A549 (cell line): Measurements from ENCODE around the gene PPP4R1. TPM values are rescaled to one million over a fixed set of nuclear protein-coding genes. Genes with fewer than 3 reads are reported as not detected.

Experiments used
- ATAC-seq, 2 experiments: fragments of 200-7000 bp in 1 of 2; fragments of >200 bp in 1 of 2; cut with Nextera tagmentation in 1 of 2; cut with Tn5 transposase in 1 of 2; 3 replicates each; pipeline versions ENCODE4 v1.8.0 to v1.9.1; 2018 to 2020; ENCODE audit warnings: mild to moderate bottlenecking in 1 of 2, moderate library complexity in 1 of 2
- CTCF ChIA-PET: fragments of 300-600 bp; sonication (Branson Sonifier 250); formaldehyde crosslinking; extraction: SDS; loops from one replicate; lab custom pipeline; 2021; ENCODE audit warnings: antibody characterized with exemption, inconsistent platforms; lab: Yijun Ruan, JAX
- POLR2A ChIA-PET: fragments of 350-600 bp; formaldehyde crosslinking; extraction: SDS; loops from one replicate; lab custom pipeline; 2021; ENCODE audit warnings: antibody characterized with exemption, inconsistent platforms; lab: Yijun Ruan, JAX
- DNase-seq, 2 experiments: peaks; one replicate each; pipeline versions ENCODE4 v3.0.0 to v3.0.0-alpha.2; 2011 to 2016; ENCODE audit warnings: low read depth in 1 of 2, low spot score in 1 of 2
- FAIRE-seq: peaks from 2 replicates; lab custom pipeline; 2011; peaks lifted over from hg19 to GRCh38; lab: Jason Lieb, UNC
- H3K27ac ChIP-seq, 2 experiments: fragments of >200 bp; sonication (Bioruptor Twin); formaldehyde crosslinking; 3 replicates each; pipeline ENCODE4 v1.5.1; 2016 to 2017
- H3K4me1 ChIP-seq: fragments of >200 bp; sonication (Bioruptor Twin); formaldehyde crosslinking; 3 replicates; pipeline ENCODE4 v1.6.1; 2016
- H3K4me2 ChIP-seq: fragments of >200 bp; sonication (Bioruptor Twin); formaldehyde crosslinking; 3 replicates; pipeline ENCODE4 v1.6.1; 2016
- H3K4me3 ChIP-seq: fragments of >200 bp; sonication (Bioruptor Twin); formaldehyde crosslinking; 3 replicates; pipeline ENCODE4 v1.5.1; 2016
- H3K9me3 ChIP-seq: fragments of >200 bp; sonication (Bioruptor Twin); formaldehyde crosslinking; 3 replicates; pipeline ENCODE4 v1.6.1; 2016
- CBX8 ChIP-seq: fragments of 200-600 bp; sonication (generic); IDR thresholded peaks from 2 replicates; pipeline ENCODE4 v1.6.1; 2016
- EHF ChIP-seq: fragments of 250-450 bp; sonication (Bioruptor Pico); IDR thresholded peaks from 2 replicates; pipeline ENCODE4 v1.5.0; 2020; ENCODE audit warnings: mild to moderate bottlenecking
- EHMT2 ChIP-seq: fragments of 200-600 bp; sonication (generic); IDR thresholded peaks from 2 replicates; pipeline ENCODE4 v1.6.1; 2016; ENCODE audit warnings: antibody characterized with exemption, low read depth, mild to moderate bottlenecking, moderate library complexity
- FOXS1 ChIP-seq: fragments of 250-450 bp; sonication (Bioruptor Pico); IDR thresholded peaks from 2 replicates; pipeline ENCODE4 v1.5.0; 2020; ENCODE audit warnings: mild to moderate bottlenecking, moderate library complexity
- HOXA7 ChIP-seq: fragments of 250-450 bp; sonication (Bioruptor Pico); IDR thresholded peaks from 2 replicates; pipeline ENCODE4 v1.5.0; 2020; ENCODE audit warnings: mild to moderate bottlenecking, moderate library complexity
- JUNB ChIP-seq: fragments of >200 bp; sonication (Bioruptor Twin); formaldehyde crosslinking; IDR thresholded peaks from 2 replicates; pipeline ENCODE4 v1.6.1; 2016
- MAFK ChIP-seq: fragments of 450-650 bp; IDR thresholded peaks from 2 replicates; pipeline ENCODE4 v1.6.1; 2014; ENCODE audit not compliant: partially characterized antibody
- POLR2AphosphoS2 ChIP-seq: conservative IDR thresholded peaks from 2 replicates; pipeline ENCODE4 v1.6.1; 2012; ENCODE audit warnings: low read length, improper control_type of control experiment, inconsistent platforms
- RAD21 ChIP-seq, 2 experiments: fragments of >200 bp in 1 of 2; sonication (Bioruptor Twin) in 1 of 2; formaldehyde crosslinking in 1 of 2; IDR thresholded peaks in 1 of 2; conservative IDR thresholded peaks in 1 of 2; 2 replicates in 1 of 2; 3 replicates in 1 of 2; pipeline ENCODE4 v1.6.1; 2012 to 2018; ENCODE audit warnings: inconsistent platforms in 1 of 2
- RCOR1 ChIP-seq: fragments of 150-350 bp; IDR thresholded peaks from 2 replicates; pipeline ENCODE4 v1.6.1; 2014; ENCODE audit warnings: antibody characterized with exemption, low read length, low read depth
- REST ChIP-seq: fragments of 200-600 bp; sonication (generic); IDR thresholded peaks from 2 replicates; pipeline ENCODE4 v1.6.1; 2016; ENCODE audit warnings: antibody characterized with exemption, mild to moderate bottlenecking, moderate library complexity
- RNF2 ChIP-seq: fragments of 200-600 bp; sonication (generic); IDR thresholded peaks from 2 replicates; pipeline ENCODE4 v1.6.1; 2016; ENCODE audit warnings: low read depth, mild to moderate bottlenecking, antibody characterized with exemption, moderate library complexity, borderline replicate concordance
- SMC3 ChIP-seq: fragments of >200 bp; sonication (Bioruptor Twin); formaldehyde crosslinking; IDR thresholded peaks from 3 replicates; pipeline ENCODE4 v1.6.1; 2018; ENCODE audit warnings: inconsistent platforms
- ZFP36 ChIP-seq: fragments of 450-650 bp; IDR thresholded peaks from 2 replicates; pipeline ENCODE4 v1.6.1; 2014; ENCODE audit warnings: borderline replicate concordance; ENCODE audit not compliant: partially characterized antibody
- WGBS: methylation state at CpG from one replicate; pipeline ENCODE4 v1.1.6; 2017; ENCODE audit errors: missing lambda C conversion rate; 5-methylcytosine and 5-hydroxymethylcytosine counted together
- polyA plus RNA-seq, 4 experiments: library from polyadenylated mRNA; depleted of rRNA in 3 of 4; stranded (reverse); fragments of >200 nt; fragmentation: RNase III in 1 of 4; extraction: RNeasy Plus Mini Kit Qiagen cat#74134 plus additional on column Dnase treatment in 1 of 4; gene quantifications; 2 replicates in 3 of 4; 3 replicates in 1 of 4; pipeline ENCODE4 v1.2.3, GENCODE V29; 2011 to 2017
- TF ChIP-seq, protein P1 (sequence below): IDR thresholded peaks from 2 replicates; pipeline ENCODE4 v1.6.1; 2012
- TF ChIP-seq, protein P2 (sequence below): fragments of >200 bp; sonication (Bioruptor Twin); formaldehyde crosslinking; IDR thresholded peaks from 3 replicates; pipeline ENCODE4 v1.6.1; 2016
- TF ChIP-seq, protein P3 (sequence below): fragments of >200 bp; sonication (Bioruptor Twin); formaldehyde crosslinking; IDR thresholded peaks from 3 replicates; pipeline ENCODE4 v1.5.1; 2016
- TF ChIP-seq, protein P4 (sequence below): fragments of 150-350 bp; IDR thresholded peaks from 2 replicates; pipeline ENCODE4 v1.6.1; 2014; ENCODE audit warnings: low read depth, mild to moderate bottlenecking, low read length

PPP4R1 gene
- polyA plus RNA-seq, 2 of the 4 experiments (the other 2 are of a cell fraction): 40.1 to 97.3 TPM

DNA sequence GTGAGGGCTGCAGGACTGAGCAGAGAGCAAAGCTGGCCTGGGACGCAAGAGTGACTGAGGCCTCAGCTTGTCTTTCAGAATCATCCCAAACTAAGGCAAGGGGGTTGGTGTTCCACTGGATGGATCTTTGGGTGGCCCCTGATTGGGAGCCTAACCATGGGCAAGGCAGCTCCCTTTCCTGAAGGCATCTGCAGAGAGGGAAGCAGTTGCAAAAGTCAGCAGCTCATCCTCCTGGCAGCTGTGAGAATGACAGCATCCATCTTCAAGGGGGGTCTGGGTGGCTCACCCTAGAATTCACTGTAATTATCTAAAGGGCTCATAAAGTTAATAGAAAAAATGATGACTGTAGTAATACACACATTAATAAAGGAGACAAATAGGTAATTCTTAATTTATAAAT, 47.2 kb upstream of the PPP4R1 start:
- ChIA-PET POLR2A (interaction anchor here (1.1 kb wide), 1 partner anchor 49 kb away, joined by 3 read pairs; no protein-coding TSS in a partner anchor), CTCF (interaction anchor here (0.5 to 2.4 kb wide), 15 partner anchors 9 to 904 kb away, joined by 3 to 15 read pairs (median 4); no protein-coding TSS in a partner anchor)
- no peak overlapping the region for H3K4me3 ChIP-seq
- no peak overlapping the region for H3K27ac ChIP-seq
- WGBS: 64% methylated on average over 1 of the region's 1 CpG
- FAIRE-seq (no peak), DNase-seq (peak in 1 of 2 experiments; percentile 50), ATAC-seq (peak; percentile 71 to 79; a peak in 4 of 6 replicates)
- no peaks in the 10 kb centered on the region for H3K9me3 ChIP-seq
- no peak for TF ChIP-seq EHMT2
- TF ChIP-seq, protein P1, sequence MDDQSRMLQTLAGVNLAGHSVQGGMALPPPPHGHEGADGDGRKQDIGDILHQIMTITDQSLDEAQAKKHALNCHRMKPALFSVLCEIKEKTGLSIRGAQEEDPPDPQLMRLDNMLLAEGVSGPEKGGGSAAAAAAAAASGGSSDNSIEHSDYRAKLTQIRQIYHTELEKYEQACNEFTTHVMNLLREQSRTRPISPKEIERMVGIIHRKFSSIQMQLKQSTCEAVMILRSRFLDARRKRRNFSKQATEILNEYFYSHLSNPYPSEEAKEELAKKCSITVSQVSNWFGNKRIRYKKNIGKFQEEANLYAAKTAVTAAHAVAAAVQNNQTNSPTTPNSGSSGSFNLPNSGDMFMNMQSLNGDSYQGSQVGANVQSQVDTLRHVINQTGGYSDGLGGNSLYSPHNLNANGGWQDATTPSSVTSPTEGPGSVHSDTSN: no peak
- TF ChIP-seq EHF (CRISPR knock-in tag): no peak
- no peak for TF ChIP-seq ZFP36
- TF ChIP-seq MAFK: peak; percentile 42
- no peak for TF ChIP-seq POLR2AphosphoS2
- TF ChIP-seq, protein P2, sequence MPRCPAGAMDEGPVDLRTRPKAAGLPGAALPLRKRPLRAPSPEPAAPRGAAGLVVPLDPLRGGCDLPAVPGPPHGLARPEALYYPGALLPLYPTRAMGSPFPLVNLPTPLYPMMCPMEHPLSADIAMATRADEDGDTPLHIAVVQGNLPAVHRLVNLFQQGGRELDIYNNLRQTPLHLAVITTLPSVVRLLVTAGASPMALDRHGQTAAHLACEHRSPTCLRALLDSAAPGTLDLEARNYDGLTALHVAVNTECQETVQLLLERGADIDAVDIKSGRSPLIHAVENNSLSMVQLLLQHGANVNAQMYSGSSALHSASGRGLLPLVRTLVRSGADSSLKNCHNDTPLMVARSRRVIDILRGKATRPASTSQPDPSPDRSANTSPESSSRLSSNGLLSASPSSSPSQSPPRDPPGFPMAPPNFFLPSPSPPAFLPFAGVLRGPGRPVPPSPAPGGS: no peak
- TF ChIP-seq, protein P3, sequence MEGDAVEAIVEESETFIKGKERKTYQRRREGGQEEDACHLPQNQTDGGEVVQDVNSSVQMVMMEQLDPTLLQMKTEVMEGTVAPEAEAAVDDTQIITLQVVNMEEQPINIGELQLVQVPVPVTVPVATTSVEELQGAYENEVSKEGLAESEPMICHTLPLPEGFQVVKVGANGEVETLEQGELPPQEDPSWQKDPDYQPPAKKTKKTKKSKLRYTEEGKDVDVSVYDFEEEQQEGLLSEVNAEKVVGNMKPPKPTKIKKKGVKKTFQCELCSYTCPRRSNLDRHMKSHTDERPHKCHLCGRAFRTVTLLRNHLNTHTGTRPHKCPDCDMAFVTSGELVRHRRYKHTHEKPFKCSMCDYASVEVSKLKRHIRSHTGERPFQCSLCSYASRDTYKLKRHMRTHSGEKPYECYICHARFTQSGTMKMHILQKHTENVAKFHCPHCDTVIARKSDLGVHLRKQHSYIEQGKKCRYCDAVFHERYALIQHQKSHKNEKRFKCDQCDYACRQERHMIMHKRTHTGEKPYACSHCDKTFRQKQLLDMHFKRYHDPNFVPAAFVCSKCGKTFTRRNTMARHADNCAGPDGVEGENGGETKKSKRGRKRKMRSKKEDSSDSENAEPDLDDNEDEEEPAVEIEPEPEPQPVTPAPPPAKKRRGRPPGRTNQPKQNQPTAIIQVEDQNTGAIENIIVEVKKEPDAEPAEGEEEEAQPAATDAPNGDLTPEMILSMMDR: peak; percentile 28; the same call in 1 of the 3 replicates
- TF ChIP-seq RNF2: no peak
- TF ChIP-seq, protein P4, sequence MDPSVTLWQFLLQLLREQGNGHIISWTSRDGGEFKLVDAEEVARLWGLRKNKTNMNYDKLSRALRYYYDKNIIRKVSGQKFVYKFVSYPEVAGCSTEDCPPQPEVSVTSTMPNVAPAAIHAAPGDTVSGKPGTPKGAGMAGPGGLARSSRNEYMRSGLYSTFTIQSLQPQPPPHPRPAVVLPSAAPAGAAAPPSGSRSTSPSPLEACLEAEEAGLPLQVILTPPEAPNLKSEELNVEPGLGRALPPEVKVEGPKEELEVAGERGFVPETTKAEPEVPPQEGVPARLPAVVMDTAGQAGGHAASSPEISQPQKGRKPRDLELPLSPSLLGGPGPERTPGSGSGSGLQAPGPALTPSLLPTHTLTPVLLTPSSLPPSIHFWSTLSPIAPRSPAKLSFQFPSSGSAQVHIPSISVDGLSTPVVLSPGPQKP: no peak
- TF ChIP-seq CBX8: no peak
- no peak for TF ChIP-seq FOXS1 (CRISPR knock-in tag)
- TF ChIP-seq RCOR1: no peak
- no peak for TF ChIP-seq HOXA7 (CRISPR knock-in tag)
- TF ChIP-seq REST: no peak
- TF ChIP-seq SMC3: peak; percentile 32; the same call in 2 of the 3 replicates
- peak; percentile 51 to 63 for TF ChIP-seq RAD21 (conservative IDR thresholded peaks at IDR 0.05 in 1 of 2, IDR thresholded peaks at IDR 0.05 in 1 of 2)
- no peak for TF ChIP-seq JUNB
- H3K4me2 ChIP-seq: no peak overlapping the region
- no peaks in the 10 kb centered on the region for H3K4me1 ChIP-seq
